C4-2B (cell line): ENCODE data around the gene AQP10.
"Not testable (repeated sequence)": the region's sequence is repeated elsewhere in the genome, so short reads cannot be mapped to it uniquely, and the experiment has no call there.

ENCODE experiments used
- H3K27ac ChIP-seq: fragments of 450-650 bp; 2 replicates; pipeline ENCODE4 v1.5.1; 2017
- ZFX ChIP-seq: fragments of 450-650 bp; IDR thresholded peaks from 2 replicates; pipeline ENCODE4 v1.6.1; 2017
- TF ChIP-seq, protein P1 (sequence below): fragments of 450-650 bp; conservative IDR thresholded peaks from 2 replicates; pipeline ENCODE4 v1.5.1; 2017; ENCODE audit warnings: mild to moderate bottlenecking

Gene AQP10

DNA sequence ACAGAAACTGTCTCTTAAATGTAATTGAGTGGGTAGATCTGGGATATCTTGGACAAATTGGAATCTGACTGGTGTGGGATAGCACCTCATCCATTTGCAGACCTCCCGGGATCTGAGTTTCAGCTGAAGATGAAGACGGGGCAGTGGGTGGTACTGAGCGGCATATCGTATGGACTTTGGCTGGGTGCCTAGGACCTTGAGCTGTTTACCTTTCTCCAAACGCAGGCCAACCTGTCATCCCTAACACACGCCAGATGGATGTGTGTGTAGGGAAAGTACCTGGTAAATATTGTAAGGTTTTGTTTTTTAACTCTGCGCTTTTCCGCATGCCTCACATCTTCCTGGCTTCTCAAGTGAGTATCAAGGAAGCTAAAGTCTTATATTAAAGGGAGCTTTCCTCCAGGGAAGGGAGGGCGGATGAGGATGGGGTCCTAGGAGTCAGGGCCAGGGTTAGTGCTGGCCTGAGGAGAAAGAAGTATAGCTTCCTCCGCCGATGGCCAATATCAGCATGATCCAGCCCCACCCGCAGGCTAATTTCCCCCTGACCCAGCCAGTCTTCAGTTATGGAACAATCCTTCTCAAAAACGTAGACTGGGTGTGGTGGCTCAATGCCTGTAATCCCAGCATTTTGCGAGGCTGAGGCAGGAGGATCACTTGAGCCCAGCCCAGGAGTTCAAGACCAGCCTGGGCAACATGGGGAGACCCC lies 30.6 kb downstream of the AQP10 start:
- peak overlapping the region; percentile 75 for H3K27ac ChIP-seq
- TF ChIP-seq ZFX: no peak
- TF ChIP-seq, protein P1, sequence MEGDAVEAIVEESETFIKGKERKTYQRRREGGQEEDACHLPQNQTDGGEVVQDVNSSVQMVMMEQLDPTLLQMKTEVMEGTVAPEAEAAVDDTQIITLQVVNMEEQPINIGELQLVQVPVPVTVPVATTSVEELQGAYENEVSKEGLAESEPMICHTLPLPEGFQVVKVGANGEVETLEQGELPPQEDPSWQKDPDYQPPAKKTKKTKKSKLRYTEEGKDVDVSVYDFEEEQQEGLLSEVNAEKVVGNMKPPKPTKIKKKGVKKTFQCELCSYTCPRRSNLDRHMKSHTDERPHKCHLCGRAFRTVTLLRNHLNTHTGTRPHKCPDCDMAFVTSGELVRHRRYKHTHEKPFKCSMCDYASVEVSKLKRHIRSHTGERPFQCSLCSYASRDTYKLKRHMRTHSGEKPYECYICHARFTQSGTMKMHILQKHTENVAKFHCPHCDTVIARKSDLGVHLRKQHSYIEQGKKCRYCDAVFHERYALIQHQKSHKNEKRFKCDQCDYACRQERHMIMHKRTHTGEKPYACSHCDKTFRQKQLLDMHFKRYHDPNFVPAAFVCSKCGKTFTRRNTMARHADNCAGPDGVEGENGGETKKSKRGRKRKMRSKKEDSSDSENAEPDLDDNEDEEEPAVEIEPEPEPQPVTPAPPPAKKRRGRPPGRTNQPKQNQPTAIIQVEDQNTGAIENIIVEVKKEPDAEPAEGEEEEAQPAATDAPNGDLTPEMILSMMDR: no peak

DNA sequence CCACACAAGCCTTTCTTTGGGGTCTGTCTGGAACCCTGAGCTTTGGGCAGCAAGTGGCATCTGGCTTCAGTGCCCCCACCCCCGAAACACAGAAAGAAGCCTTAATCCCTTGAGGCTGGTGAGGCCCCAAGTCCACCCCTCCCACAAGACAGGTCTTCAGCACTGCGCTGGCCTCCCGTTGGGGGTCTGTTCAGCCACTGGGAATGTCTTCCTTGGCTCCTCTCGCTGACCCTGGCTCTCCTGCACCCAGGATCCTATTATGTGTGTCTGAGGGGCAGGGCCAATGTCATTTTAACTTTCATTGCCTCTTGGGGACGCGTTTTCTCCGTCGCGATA lies 31.3 kb downstream of the AQP10 start:
- no peak for TF ChIP-seq ZFX
- TF ChIP-seq, protein P1: no peak
- peak overlapping the region; percentile 75 for H3K27ac ChIP-seq

DNA sequence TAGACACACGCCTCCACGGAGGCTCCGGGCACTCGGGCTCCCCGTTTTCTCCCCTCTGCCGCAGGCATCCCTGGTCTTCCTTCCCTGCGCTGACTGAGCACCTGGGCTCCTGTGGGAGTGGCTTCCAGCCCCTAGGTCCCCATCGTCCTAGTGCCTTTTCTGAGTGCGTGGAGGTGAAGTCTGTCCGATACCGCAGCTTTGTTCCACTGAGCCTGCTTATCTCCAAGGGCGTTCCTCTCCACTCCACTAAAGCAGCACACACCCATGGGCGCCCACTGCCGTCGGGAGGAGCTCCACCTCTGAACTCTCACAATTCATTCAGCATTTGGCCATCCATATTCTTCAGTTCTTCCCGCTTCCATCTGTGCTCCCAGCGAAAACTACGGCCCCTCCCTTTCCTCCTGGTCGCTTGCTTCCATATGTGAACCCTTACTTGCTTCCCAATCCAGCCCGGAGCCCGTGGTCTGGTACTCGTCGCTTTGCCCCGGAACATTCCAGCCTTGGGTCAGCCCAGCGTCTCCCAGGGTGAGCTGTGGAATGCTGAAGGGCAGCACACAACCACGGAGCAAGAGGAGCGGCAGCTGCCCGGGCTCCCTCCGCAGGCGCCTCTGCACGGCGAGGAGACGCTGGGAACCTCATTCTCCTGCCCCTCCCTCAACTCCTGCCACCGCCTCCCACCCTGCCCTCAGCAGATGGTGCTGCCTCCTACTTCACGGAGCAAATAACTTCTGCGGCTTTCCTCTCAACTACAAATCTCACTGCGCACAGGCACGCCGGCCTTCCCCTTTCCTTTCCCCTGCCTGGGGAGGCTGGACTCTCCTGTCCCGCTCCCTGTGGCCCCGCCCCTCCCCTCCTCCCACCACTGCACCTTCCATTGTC lies 31.9 kb downstream of the AQP10 start:
- peak overlapping the region; percentile 75 for H3K27ac ChIP-seq
- TF ChIP-seq ZFX: no peak
- TF ChIP-seq, protein P1: no peak

DNA sequence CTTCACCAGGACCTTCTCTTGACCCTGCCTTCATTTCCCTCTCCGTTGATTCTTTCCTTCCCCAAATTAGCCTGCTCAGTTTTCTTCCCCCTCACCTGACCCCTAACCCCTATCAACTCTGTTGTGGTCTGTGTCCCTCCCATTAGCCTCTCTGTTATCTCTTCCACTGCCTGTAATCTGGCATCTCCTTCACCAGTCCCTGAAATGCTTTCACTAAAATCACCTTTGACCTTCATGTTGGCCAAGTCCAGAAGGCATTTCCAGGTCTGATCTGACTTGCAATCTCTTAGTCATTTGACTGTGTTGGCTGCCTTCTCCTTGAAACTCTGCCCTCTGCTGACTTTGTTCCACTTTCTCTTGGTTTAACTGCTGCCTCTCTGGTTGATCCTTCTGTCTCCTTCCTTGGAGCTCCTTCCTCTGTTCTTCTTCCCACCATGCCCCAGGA lies 32.6 kb downstream of the AQP10 start:
- no peak for TF ChIP-seq ZFX
- TF ChIP-seq, protein P1: no peak; the same call in 1 of the 2 replicates
- H3K27ac ChIP-seq: peak overlapping the region; percentile 75

DNA sequence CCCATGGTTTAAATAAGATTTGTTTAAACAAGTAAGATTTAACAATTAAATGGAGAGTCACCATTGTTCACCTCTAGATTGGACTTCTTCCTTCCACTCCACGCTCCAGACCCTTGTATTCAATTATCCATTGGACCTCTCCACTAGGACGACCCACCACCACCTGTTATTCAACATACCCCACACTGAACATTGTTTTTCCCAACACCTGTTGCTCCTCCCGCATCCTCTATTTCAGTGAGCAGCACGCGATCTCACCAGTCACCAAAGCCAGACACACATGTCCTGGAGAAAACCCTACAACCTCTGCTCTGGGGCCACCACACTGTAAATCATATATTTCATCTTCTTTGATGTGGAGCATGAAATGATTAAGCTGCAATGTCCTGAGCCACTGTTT lies 33.1 kb downstream of the AQP10 start:
- TF ChIP-seq ZFX: no peak
- TF ChIP-seq, protein P1: no peak
- H3K27ac ChIP-seq: peak overlapping the region; percentile 75; the same call in 1 of the 2 replicates

DNA sequence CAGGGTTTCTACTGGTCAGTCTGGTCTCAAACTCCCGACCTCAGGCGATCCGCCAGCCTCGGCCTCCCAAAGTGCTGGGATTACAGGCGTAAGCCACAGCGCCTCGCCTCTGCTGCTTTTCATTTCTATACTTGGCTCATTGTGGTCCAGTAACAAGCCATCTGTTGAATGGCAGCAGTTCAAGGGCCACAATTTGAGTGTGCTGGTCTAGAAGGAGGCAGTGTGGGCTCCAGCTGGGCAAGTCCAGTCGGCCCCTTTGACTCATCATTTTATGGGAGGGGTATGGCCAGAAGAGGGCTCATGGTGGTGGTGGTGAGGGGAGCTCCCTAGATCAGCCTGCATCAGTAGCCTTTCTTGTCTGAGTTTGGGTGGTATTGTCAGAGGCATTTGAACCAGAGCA lies 37.6 kb downstream of the AQP10 start:
- TF ChIP-seq, protein P1: no peak
- no peak for TF ChIP-seq ZFX
- H3K27ac ChIP-seq: no peak overlapping the region

DNA sequence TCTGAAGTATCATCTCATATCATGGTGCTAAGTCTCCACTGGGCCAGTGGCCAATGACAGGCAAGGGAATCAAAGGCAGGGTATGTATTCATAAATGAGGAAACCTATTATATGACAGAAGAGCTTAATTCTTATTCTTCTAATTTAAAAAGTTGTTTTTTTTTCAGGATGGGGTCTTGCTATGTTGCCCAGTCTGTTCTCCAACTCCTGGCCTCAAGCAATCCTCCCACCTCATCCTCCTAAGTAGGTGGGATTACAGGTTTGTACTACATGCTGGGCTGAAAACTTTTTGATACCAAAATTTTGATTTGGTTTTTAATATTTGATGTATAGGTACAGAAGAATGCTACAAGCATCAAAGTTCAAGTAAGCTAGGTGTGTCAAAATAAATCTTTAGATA lies 39.4 kb downstream of the AQP10 start:
- H3K27ac ChIP-seq: no peak overlapping the region
- TF ChIP-seq ZFX: no peak
- TF ChIP-seq, protein P1: no peak

DNA sequence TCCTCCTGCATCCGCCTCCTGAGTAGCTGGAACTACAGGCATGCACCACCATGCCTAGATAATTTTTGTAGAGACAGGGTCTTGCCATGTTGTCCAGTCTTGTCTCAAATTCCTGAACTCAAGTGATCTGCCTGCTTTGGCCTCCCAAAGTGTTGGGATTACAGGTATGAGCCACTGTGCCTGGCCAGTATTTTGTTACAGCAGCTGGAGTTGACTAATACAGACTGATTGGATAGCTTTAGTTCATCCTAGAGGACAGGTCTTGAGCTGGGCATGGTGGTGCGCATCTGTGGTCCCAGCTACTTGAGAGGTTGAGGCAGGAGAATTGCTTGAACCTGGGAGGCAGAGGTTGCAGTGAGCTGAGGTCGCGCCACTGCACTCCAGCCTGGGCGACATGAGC lies 40.0 kb downstream of the AQP10 start:
- H3K27ac ChIP-seq: not testable (repeated sequence)
